Ovary (tissue), 1 donor: ENCODE results near the gene ABCC11.

Experiments
- EP300 ChIP-seq: sonication (generic); formaldehyde crosslinking; IDR thresholded peaks from one replicate; pipeline ENCODE4 v1.6.1; 2017; ENCODE audit warnings: antibody characterized with exemption
- POLR2A ChIP-seq: fragments of 450-650 bp; IDR thresholded peaks from one replicate; pipeline ENCODE4 v1.6.1; 2017; ENCODE audit warnings: antibody characterized with exemption, mild to moderate bottlenecking, moderate library complexity

DNA sequence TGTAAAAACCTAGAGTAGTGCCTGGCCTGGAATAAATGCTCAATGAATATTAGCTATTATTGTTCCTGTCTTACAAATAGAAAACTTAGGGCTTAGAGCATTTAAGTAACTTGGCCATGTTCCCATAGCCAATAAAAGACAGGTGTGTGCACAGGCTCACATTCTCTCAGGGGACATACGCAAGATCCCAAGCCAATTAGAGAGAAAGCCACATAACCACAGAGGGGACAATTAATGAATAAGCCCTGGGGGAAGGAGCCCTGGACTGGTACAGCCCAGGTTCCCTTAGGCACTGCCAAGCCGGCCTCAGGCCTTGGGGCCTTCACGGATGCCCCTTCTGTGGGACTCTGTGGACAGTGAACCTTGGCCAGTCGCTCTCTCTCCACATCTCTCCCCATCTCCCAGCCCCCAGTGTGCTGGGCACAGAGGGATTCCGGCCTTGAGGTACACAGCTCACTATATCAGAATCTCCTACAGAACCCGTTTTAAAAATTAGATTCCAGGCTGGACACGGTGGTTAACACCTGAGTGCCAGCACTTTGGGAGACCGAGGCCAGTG lies 64.3 kb downstream of the ABCC11 start:
- no peak for TF ChIP-seq EP300
- no peak for TF ChIP-seq POLR2A
